HL-60 (cell line): ENCODE results near the gene HBZ.

Experiments used
- DNase-seq, 2 experiments: peaks; one replicate each; pipeline ENCODE4 v3.0.0-alpha.2; 2010 to 2020; ENCODE audit warnings: low read depth in 1 of 2, low spot score in 1 of 2
- H3K27ac ChIP-seq: fragments of 250-450 bp; sonication (Bioruptor Pico); replicated peaks from 2 replicates; pipeline ENCODE4 v1.5.1; 2020; ENCODE audit warnings: mild to moderate bottlenecking, moderate library complexity
- H3K27me3 ChIP-seq: fragments of 250-450 bp; sonication (Bioruptor Pico); 2 replicates; pipeline ENCODE4 v1.5.1; 2021; ENCODE audit warnings: mild to moderate bottlenecking, moderate library complexity; ENCODE audit not compliant: insufficient read depth, poor library complexity, severe bottlenecking
- H3K4me3 ChIP-seq: replicated peaks from 2 replicates; pipeline ENCODE4 v1.5.1; 2011; ENCODE audit warnings: mild to moderate bottlenecking, control low read depth, low read length; ENCODE audit not compliant: insufficient read depth
- CTCF ChIP-seq: IDR thresholded peaks from one replicate; pipeline ENCODE4 v1.5.1; 2011; ENCODE audit warnings: low read length, control low read depth, inconsistent platforms; ENCODE audit not compliant: insufficient read depth
- GABPA ChIP-seq: IDR thresholded peaks from 2 replicates; pipeline ENCODE4 v1.6.1; 2012; ENCODE audit warnings: low read depth
- POLR2AphosphoS5 ChIP-seq: IDR thresholded peaks from 2 replicates; pipeline ENCODE4 v1.6.1; 2012; ENCODE audit warnings: low read depth
- SPI1 ChIP-seq: IDR thresholded peaks from 2 replicates; pipeline ENCODE4 v1.6.1; 2012; ENCODE audit warnings: low read depth, mild to moderate bottlenecking, borderline replicate concordance
- TF ChIP-seq, protein P1 (sequence below): IDR thresholded peaks from 2 replicates; pipeline ENCODE4 v1.6.1; 2012; ENCODE audit warnings: low read depth; ENCODE audit not compliant: insufficient replicate concordance

Gene HBZ

GRCh38 chr16:165539-166374 lies 13.3 kb downstream of the HBZ start, which contains the start of gene HBM:
Gene HBM, plus strand, starts transcription at chr16:165978. Its CDS starts 20 bp downstream, at chr16:165998.
- TF ChIP-seq CTCF (no peak), SPI1 (no peak), POLR2AphosphoS5 (no peak), GABPA (no peak)
- TF ChIP-seq, protein P1, sequence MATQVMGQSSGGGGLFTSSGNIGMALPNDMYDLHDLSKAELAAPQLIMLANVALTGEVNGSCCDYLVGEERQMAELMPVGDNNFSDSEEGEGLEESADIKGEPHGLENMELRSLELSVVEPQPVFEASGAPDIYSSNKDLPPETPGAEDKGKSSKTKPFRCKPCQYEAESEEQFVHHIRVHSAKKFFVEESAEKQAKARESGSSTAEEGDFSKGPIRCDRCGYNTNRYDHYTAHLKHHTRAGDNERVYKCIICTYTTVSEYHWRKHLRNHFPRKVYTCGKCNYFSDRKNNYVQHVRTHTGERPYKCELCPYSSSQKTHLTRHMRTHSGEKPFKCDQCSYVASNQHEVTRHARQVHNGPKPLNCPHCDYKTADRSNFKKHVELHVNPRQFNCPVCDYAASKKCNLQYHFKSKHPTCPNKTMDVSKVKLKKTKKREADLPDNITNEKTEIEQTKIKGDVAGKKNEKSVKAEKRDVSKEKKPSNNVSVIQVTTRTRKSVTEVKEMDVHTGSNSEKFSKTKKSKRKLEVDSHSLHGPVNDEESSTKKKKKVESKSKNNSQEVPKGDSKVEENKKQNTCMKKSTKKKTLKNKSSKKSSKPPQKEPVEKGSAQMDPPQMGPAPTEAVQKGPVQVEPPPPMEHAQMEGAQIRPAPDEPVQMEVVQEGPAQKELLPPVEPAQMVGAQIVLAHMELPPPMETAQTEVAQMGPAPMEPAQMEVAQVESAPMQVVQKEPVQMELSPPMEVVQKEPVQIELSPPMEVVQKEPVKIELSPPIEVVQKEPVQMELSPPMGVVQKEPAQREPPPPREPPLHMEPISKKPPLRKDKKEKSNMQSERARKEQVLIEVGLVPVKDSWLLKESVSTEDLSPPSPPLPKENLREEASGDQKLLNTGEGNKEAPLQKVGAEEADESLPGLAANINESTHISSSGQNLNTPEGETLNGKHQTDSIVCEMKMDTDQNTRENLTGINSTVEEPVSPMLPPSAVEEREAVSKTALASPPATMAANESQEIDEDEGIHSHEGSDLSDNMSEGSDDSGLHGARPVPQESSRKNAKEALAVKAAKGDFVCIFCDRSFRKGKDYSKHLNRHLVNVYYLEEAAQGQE = no peak
- DNase-seq = no peak
- H3K27me3 ChIP-seq = peaks cover 54% of the 10 kb centered on the region
- H3K4me3 ChIP-seq = peak within 1 kb of the TSS; percentile 18; the same call in 1 of the 2 replicates
- H3K27ac ChIP-seq = no peak within 1 kb of the TSS

- Histone ChIP-seq H3K27ac (no peak overlapping the region), H3K4me3 (no peak overlapping the region), H3K27me3 (peaks cover 56% of the 10 kb centered on the region)
- TF ChIP-seq GABPA (no peak), SPI1 (peak; percentile 57; the same call in 1 of the 2 replicates)
- DNase-seq = no peak
Observed at GRCh38 chr16:166375-167121, 14.1 kb downstream of the HBZ start.

DNA sequence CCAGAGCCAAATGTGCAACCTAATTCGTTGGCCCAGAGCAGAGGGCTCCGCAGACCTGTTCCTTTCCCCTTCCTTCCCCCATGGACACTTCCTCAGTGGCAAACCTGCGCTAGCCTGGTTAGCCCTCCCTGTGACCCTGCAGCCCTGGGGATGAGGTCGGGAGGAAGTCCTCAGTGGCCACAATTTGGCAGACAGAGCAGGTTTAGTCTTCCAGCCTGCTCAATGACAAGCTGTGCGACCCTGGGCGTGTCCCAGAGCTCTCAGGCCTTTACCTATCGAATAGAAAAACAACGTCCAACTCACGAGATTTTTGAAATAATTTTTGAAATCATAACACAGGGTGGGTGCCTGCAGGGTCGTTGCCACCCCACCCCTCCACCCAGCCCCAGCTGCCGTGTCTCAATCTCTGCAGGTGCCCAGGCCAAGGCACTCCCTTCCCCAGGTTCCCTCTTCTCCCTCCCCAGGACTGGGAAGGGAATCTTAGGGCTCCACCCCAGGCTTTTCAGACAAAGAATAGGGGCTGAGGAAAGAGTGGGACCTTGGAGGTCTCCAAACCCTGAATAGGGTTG lies 14.8 kb downstream of the HBZ start:
- DNase-seq = no peak
- Histone ChIP-seq H3K27me3 (peaks cover 54% of the 10 kb centered on the region), H3K4me3 (no peak overlapping the region), H3K27ac (no peak overlapping the region)
- TF ChIP-seq CTCF (no peak), GABPA (no peak), SPI1 (no peak), POLR2AphosphoS5 (no peak)
- TF ChIP-seq, protein P1 = no peak

DNA sequence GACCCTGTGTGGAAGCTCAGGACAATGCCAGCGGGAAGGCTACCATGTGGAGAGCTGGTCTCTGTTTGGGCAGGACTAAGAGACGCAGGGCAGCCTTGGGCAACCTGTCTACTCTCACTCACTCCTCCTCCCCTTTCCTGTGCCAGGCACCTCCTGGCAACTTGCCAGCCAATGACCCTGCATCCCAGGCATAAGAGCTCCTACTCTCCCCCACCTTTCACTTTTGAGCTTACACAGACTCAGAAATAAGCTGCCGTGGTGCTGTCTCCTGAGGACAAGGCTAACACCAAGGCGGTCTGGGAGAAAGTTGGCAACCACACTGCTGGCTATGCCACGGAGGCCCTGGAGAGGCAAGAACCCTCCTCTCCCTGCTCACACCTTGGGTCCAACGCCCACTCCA lies 16.0 kb downstream of the HBZ start:
- peaks cover 57% of the 10 kb centered on the region for H3K27me3 ChIP-seq
- H3K27ac ChIP-seq = no peak overlapping the region
- DNase-seq = no peak
- TF ChIP-seq CTCF (no peak), SPI1 (no peak), GABPA (no peak), POLR2AphosphoS5 (no peak)
- TF ChIP-seq, protein P1 = no peak
- no peak overlapping the region for H3K4me3 ChIP-seq
